ENCODE results near the gene GAK.

The GAK gene

DNA sequence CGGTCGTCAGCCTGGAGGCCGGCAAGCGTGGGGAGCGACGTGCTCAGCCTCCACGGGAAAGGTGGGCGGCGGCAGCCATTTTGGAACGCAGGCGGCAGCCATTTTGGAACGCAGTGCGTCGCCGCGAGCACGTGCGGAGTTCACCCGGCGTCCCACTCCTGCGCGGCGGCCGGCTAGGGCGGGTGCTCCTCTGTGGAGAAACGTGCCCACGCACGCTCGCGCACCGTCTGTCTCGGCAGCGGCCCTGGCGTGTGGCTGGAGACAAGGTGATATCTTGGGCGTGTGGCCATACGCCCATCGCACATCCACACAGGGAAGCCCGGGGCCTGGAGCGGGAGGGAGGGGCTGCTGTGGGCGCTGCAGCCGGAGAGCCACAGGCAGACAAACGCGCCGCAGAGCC is 127.3 kb downstream of the GAK start:
- no peak for DNase-seq (ENCODE audit: low read depth)
- no peak overlapping the region for H3K4me3 ChIP-seq (ENCODE audit: control insufficient read depth, low read depth, low read length)
- TF ChIP-seq, protein P1, sequence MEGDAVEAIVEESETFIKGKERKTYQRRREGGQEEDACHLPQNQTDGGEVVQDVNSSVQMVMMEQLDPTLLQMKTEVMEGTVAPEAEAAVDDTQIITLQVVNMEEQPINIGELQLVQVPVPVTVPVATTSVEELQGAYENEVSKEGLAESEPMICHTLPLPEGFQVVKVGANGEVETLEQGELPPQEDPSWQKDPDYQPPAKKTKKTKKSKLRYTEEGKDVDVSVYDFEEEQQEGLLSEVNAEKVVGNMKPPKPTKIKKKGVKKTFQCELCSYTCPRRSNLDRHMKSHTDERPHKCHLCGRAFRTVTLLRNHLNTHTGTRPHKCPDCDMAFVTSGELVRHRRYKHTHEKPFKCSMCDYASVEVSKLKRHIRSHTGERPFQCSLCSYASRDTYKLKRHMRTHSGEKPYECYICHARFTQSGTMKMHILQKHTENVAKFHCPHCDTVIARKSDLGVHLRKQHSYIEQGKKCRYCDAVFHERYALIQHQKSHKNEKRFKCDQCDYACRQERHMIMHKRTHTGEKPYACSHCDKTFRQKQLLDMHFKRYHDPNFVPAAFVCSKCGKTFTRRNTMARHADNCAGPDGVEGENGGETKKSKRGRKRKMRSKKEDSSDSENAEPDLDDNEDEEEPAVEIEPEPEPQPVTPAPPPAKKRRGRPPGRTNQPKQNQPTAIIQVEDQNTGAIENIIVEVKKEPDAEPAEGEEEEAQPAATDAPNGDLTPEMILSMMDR (IDR thresholded peaks at IDR 0.05; ENCODE audit: control insufficient read depth, insufficient read depth, low read depth, low read length, missing control alignments), result no peak

DNA sequence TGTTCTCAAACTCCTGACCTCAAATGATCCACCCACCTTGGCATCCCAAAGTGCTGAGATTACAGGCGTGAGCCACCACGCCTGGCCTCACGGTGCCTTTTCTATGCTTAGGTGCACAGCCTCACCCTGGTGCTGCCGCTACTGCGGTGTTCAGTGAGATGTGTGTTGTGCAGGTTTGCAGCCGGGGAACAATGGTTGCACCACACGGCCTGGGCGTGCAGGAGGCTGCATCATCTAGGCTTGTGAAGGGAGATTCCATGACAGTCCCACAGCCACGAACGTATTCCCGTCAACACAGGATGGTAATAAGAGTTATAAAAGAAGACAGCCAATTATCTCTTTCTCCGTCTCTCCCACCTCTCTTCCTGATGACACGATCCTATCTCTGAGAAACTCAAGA is 128.2 kb downstream of the GAK start:
- H3K4me3 ChIP-seq (ENCODE audit: control insufficient read depth, low read depth, low read length), result no peak overlapping the region
- TF ChIP-seq, protein P1 (IDR thresholded peaks at IDR 0.05; ENCODE audit: control insufficient read depth, insufficient read depth, low read depth, low read length, missing control alignments), result no peak
- DNase-seq (ENCODE audit: low read depth), result no peak

DNA sequence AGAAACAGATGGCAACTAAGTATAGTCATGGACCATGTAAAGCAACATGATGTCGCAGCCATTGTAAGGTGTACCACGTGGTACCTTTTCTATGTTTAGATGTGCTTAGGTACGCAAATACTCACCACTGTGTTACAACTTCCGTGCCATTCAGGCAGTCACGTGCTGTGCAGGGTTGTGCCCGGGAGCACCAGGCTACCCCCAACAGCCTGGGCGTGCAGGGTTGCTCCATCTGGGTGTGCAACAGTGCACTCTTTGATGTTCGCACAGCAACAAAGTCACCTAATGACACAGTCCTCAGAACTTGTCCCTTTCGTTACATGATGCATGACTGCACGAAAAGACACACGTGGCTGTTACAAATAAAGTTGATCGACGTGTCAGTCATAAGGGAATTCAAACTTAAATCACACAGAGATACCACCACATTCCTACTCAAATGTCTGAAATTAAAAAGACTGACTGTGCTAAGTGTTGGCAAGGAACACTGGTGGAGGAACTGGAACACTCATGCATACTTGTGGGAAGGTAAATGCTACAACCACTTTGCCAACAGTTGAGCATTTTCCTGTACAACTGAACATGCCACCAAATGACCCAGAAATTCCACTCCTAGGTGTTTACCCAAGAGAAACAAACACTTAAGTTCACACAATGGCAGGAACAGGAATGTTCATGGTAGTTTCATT is 130.5 kb downstream of the GAK start:
- no peak for DNase-seq (ENCODE audit: low read depth)
- no peak overlapping the region for H3K4me3 ChIP-seq (ENCODE audit: control insufficient read depth, low read depth, low read length)
- TF ChIP-seq, protein P1 (IDR thresholded peaks at IDR 0.05; ENCODE audit: control insufficient read depth, insufficient read depth, low read depth, low read length, missing control alignments), result no peak

All from AG09309 (cell line).